HUES48 (cell line): ENCODE results near the gene CCAR1.
"Not testable (repeated sequence)": the region's sequence is repeated elsewhere in the genome, so short reads cannot be mapped to it uniquely, and the experiment has no call there.

Experiments used
- H3K27ac ChIP-seq: one replicate; pipeline ENCODE4 v1.7.0; 2013; ENCODE audit warnings: low read depth, low read length, inconsistent platforms
- H3K27me3 ChIP-seq: 2 replicates; pipeline ENCODE4 v1.6.1; 2013; ENCODE audit warnings: mild to moderate bottlenecking, low read length; ENCODE audit not compliant: control insufficient read depth, insufficient read depth
- H3K36me3 ChIP-seq: 2 replicates; pipeline ENCODE4 v1.6.1; 2013; ENCODE audit warnings: low read length; ENCODE audit not compliant: control insufficient read depth, insufficient read depth
- H3K4me1 ChIP-seq: 2 replicates; pipeline ENCODE4 v1.6.1; 2013; ENCODE audit warnings: mild to moderate bottlenecking, low read length; ENCODE audit not compliant: control insufficient read depth, insufficient read depth
- H3K4me3 ChIP-seq: 2 replicates; pipeline ENCODE4 v1.5.1; 2013; ENCODE audit warnings: mild to moderate bottlenecking, low read depth, low read length
- H3K9ac ChIP-seq: 2 replicates; pipeline ENCODE4 v1.6.1; 2013; ENCODE audit warnings: mild to moderate bottlenecking, low read depth, low read length, moderate library complexity
- H3K9me3 ChIP-seq: 2 replicates; pipeline ENCODE4 v1.6.1; 2013; ENCODE audit warnings: low read length; ENCODE audit not compliant: control insufficient read depth, insufficient read depth

CCAR1 gene

DNA sequence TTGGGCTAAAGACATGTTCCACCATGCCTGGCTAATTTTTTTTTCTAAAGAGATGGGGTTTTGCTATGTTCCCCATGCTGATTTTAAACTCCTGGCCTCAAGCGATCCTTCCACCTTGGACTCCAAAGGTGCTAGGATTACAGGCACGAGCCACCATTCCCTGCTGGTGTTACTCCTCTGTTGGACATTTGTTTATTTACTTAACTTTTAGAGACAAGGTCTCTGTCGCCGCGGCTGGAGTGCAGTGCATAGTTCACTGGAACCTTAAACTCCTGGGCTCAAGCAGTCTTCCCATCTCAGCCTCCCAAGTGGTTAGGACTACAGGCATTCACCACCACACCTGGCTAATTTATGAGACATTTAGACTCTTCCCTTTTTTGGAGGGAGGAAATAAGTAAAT, 38.9 kb downstream of the CCAR1 start:
- no peak overlapping the region for H3K4me3 ChIP-seq
- no peak overlapping the region for H3K9ac ChIP-seq
- peaks cover 95% of the 10 kb centered on the region for H3K36me3 ChIP-seq
- H3K27ac ChIP-seq, result no peak overlapping the region
- H3K27me3 ChIP-seq, result no peaks in the 10 kb centered on the region
- no peaks in the 10 kb centered on the region for H3K4me1 ChIP-seq
- H3K9me3 ChIP-seq, result no peaks in the 10 kb centered on the region

DNA sequence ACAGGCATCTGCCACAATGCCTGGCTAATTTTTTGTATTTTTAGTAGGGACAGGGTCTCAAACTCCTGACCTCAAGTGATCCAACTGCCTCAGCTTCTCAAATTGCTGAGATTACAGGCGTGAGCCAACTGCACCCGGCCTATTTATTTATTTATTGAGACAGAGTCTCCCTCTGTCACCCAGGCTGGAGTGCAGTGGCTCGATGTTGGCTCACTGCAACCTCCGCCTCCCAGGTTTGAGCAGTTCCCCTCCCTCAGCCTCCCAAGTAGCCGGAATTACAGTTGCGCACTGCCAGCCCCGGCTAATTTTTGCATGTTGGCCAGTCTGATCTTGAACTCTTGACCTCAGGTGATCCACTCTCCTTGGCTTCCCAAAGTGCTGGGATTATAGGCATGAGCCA, 46.4 kb downstream of the CCAR1 start:
- H3K9ac ChIP-seq, H3K27ac ChIP-seq, H3K9me3 ChIP-seq, H3K4me3 ChIP-seq, H3K27me3 ChIP-seq, H3K4me1 ChIP-seq: not testable (repeated sequence)
- H3K36me3 ChIP-seq, result peaks cover 100% of the 10 kb centered on the region

DNA sequence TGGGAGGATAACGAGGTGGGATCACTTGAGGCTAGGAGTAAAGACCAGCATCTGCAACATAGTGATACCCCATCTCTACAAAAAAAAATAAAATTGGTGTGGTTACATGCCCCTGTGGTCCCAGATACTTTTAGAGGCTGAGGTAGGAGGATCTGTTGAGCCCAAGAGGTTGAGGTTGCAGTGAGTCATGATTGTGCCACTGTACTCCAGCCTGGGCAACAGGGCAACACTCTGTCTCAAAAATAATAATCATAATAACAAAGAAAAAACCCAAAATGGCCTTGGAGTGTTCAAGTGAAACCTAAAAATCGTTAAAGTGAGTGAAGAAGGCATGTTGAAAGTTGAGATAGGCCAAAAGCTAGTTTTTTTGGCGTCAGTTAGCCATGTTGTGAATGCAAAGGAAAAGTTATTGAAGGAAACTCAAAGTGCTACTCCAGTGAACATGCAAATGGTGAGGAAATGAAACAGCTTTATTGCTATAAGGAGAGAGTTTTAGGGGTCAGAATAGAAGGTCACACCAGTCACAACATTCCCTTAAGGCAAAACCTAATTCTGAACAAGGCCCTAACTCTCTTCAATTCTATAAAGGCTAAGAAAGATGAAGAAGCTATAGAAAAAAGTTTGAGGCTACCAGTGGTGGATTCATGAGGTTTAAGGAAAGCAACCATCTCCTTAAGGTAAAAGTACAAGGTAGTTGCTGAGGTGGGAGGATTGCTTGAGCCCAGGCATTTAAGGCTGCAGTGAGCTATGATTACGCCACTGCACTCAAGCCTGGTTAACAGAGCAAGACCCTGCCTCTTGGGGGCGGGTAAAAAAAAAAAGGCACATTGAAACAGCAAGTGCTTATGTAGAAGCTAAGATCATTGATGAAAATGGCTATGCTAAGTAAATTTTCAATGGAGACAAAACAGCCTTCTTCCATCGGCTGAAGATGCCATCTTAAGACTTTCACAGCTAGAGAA, 60.9 kb downstream of the CCAR1 start:
- Histone ChIP-seq H3K27ac (no peak overlapping the region), H3K36me3 (peaks cover 75% of the 10 kb centered on the region), H3K9ac (no peak overlapping the region), H3K27me3 (no peaks in the 10 kb centered on the region), H3K9me3 (no peaks in the 10 kb centered on the region), H3K4me1 (no peaks in the 10 kb centered on the region), H3K4me3 (no peak overlapping the region)

DNA sequence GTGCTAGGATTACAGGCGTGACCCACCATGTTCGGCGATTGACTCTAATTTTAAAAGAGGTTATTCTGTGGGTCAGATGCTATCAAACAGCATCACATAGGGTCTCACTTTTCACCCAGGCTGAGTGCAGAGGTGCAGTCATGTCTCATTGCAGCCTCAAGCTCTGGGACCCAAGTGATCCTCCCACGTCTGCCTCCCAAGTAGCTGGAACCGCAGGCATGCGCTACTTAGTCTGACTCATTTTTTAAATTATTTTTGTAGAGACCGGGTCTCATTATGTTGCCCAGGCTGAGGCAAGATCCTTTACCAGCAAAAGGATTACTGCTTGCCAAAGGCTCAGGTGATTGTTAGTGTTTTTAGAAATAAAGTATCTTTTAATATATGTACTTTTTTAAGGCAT, 63.4 kb downstream of the CCAR1 start:
- H3K4me1 ChIP-seq, result no peaks in the 10 kb centered on the region
- no peaks in the 10 kb centered on the region for H3K9me3 ChIP-seq
- no peak overlapping the region for H3K4me3 ChIP-seq
- H3K27me3 ChIP-seq, result no peaks in the 10 kb centered on the region
- H3K36me3 ChIP-seq, result peaks cover 75% of the 10 kb centered on the region
- H3K27ac ChIP-seq, result no peak overlapping the region
- H3K9ac ChIP-seq, result no peak overlapping the region

DNA sequence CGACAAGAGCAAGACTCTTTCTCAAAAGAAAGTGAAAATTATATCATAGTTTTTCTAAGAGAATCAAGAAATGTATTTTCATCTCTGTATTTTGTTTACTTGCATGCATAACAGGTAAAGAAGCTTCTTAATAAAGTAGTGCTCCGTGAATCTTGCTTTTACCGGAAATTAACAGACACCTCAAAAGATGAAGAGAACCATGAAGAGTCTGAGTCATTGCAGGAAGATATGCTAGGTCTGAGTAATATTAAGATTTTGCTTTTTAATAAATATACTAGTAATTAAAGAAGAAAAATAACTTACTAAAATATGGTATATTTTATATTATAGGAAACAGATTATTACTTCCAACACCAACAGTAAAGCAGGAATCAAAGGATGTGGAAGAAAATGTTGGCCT, 66.8 kb downstream of the CCAR1 start:
- Histone ChIP-seq H3K27ac (no peak overlapping the region), H3K36me3 (peaks cover 86% of the 10 kb centered on the region), H3K4me3 (no peak overlapping the region)

DNA sequence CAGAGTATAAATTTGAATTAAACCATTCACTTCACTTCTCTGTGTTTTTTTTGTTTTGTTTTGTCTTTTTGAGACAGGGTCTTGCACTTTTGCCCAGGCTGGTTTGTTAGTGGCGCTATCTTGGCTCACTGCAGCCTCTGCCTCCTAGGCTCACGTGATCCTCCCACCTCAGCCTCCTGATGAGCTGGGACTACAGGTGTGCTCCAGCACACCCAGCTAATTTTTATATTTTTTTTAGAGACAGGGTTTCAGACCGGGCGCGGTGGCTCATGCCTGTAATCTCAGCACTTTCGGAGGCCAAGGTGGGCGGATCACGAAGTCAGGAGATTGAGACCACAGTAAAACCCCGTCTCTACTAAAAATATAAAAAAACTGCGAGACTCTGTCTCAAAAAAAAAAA, 69.4 kb downstream of the CCAR1 start:
- peaks cover 95% of the 10 kb centered on the region for H3K36me3 ChIP-seq
- H3K27ac ChIP-seq, result no peak overlapping the region
- no peaks in the 10 kb centered on the region for H3K27me3 ChIP-seq

More for the DNA sequence above, 66.8 kb downstream of the CCAR1 start:
- no peaks in the 10 kb centered on the region for H3K9me3 ChIP-seq
- H3K27me3 ChIP-seq, result no peaks in the 10 kb centered on the region
- no peak overlapping the region for H3K9ac ChIP-seq
- no peaks in the 10 kb centered on the region for H3K4me1 ChIP-seq

DNA sequence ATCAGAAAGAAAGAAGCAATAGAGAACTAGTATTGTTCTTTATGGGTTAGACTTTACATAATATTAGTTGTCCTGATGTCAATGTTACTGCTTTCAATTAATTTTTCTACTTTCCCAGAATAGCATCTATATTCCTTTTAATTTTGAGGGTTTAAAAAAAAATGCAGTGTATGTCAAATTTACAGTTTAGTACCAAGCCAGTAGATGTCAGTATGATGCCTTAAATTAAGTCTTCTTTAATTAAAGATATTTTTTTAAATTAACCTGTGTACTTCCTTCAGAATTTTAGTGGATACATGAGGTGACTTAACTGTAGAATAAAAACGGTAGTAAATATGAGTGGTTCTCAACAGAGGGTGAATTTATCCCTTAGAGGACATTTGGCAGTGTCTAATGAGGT, 71.1 kb downstream of the CCAR1 start:
- H3K36me3 ChIP-seq, result peaks cover 92% of the 10 kb centered on the region
- H3K4me1 ChIP-seq, result no peaks in the 10 kb centered on the region
- H3K4me3 ChIP-seq, result no peak overlapping the region

More for the DNA sequence above, 69.4 kb downstream of the CCAR1 start:
- Histone ChIP-seq H3K4me1 (no peaks in the 10 kb centered on the region), H3K4me3 (no peak overlapping the region), H3K9ac (no peak overlapping the region), H3K9me3 (no peaks in the 10 kb centered on the region)

DNA sequence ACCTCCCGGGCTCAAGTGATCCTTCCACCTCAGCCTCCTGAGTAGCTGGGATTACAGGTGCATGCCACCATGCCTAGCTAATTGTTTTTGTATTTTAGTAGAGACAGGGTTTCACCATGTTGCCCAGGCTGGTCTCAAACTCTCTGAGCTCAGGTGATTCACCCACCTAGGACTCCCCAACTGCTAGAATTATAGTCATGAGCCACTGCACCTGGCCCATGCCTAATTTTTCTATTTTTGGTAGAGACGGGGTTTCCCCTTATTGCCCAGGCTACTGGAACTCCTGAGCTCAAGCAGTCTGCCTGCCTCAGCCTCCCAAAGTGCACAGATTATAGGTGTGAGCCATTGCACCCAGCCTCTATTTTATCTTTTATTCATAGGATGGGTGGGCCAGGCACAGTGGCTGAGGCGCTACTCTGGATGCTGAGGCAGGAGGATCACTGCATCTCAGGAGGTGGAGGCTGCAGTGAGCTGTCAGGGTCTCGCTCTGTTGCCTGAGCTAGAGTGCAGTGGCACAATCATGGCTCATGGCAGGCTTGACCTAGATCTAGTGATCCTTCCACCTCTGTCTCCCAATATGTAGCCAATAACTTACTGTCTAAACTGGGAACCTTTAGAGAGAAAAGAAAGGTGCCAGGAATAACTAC, 75.0 kb downstream of the CCAR1 start:
- H3K27me3 ChIP-seq, result no peaks in the 10 kb centered on the region
- H3K4me1 ChIP-seq, result no peaks in the 10 kb centered on the region
- no peak overlapping the region for H3K27ac ChIP-seq
- H3K9me3 ChIP-seq, result no peaks in the 10 kb centered on the region
- peaks cover 59% of the 10 kb centered on the region for H3K36me3 ChIP-seq
- no peak overlapping the region for H3K4me3 ChIP-seq
- H3K9ac ChIP-seq, result no peak overlapping the region

More for the DNA sequence above, 71.1 kb downstream of the CCAR1 start:
- no peak overlapping the region for H3K27ac ChIP-seq
- no peaks in the 10 kb centered on the region for H3K9me3 ChIP-seq
- H3K27me3 ChIP-seq, result no peaks in the 10 kb centered on the region
- H3K9ac ChIP-seq, result no peak overlapping the region

DNA sequence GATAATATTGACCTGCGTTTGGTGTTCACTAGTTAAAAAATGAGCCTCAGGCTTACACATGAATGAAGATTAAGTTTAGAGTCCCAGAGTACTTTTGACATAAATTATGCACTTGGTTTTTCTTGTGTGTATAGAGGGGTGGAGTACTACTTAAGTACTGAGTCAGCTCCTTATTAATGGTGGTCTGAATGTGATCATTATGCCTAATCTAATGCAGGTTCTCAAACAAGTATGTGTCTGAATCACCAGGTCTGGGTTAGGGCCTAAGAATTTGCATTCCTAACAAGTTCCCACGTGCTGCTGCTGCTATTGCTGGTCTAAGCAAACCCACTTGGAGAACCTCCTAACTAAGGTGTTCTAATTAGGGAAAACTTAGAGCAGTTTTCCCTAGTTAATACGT, 75.6 kb downstream of the CCAR1 start:
- no peaks in the 10 kb centered on the region for H3K27me3 ChIP-seq

DNA sequence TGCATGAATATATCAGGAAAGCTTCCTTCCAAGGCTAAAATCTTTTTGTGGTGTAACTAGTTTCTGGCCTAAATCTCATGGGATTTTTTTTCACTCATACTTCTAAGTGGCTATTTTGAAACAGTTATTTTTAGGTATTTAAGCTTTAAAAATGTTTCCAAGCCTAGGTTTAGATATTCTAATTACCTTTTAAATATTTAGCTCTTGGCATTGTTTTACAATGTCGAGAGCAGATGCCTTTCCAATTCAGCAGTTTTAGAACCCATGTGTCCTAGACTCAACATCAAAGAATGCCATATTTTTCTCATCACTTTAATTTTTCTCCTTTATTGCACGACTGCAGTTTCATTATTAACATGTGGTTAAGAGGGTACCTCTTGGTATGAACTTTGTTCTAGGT, 79.2 kb downstream of the CCAR1 start:
- Histone ChIP-seq H3K4me1 (no peaks in the 10 kb centered on the region), H3K36me3 (peaks cover 19% of the 10 kb centered on the region), H3K9me3 (no peaks in the 10 kb centered on the region), H3K27me3 (no peaks in the 10 kb centered on the region), H3K9ac (no peak overlapping the region), H3K27ac (no peak overlapping the region), H3K4me3 (no peak overlapping the region)

More for the DNA sequence above, 75.6 kb downstream of the CCAR1 start:
- H3K9ac ChIP-seq, result no peak overlapping the region
- no peaks in the 10 kb centered on the region for H3K4me1 ChIP-seq
- no peak overlapping the region for H3K4me3 ChIP-seq
- H3K27ac ChIP-seq, result no peak overlapping the region
- H3K9me3 ChIP-seq, result no peaks in the 10 kb centered on the region
- H3K36me3 ChIP-seq, result peaks cover 53% of the 10 kb centered on the region

DNA sequence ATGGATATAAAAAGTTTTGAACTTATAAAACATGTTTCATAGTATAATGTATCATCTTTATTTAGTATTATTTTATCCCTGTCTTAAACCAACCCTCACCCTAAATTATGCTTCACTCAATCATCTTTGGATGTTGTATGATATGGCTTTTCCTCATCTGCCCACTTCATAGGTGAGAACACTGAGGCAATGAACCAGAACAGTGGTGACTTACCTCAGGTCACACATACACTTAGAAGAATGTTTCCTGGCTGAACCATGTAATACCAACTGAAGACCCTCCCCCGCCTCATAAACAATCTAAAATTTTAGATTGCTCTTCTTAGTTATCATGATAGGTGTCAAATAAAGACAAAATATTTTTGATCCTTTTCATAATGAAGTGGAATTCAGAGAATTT, 83.7 kb downstream of the CCAR1 start:
- Histone ChIP-seq H3K4me3 (no peak overlapping the region), H3K27me3 (no peaks in the 10 kb centered on the region), H3K9ac (no peak overlapping the region), H3K36me3 (no peaks in the 10 kb centered on the region), H3K4me1 (no peaks in the 10 kb centered on the region), H3K27ac (no peak overlapping the region), H3K9me3 (no peaks in the 10 kb centered on the region)
